BJ (cell line): ENCODE measurements around the gene DYRK1A. TPM values are rescaled to one million over a fixed set of nuclear protein-coding genes. Genes with fewer than 3 reads are reported as not detected.

ENCODE experiments used
- CTCF ChIA-PET: fragments of 350-600 bp; formaldehyde crosslinking; extraction: SDS; loops from one replicate; lab custom pipeline; 2021; ENCODE audit warnings: antibody characterized with exemption, inconsistent platforms; lab: Yijun Ruan, JAX
- POLR2A ChIA-PET: fragments of 300-600 bp; sonication (Branson Sonifier 250); formaldehyde crosslinking; extraction: SDS; loops from one replicate; lab custom pipeline; 2021; ENCODE audit warnings: antibody characterized with exemption; lab: Charles Lee
- DNase-seq: peaks from one replicate; pipeline ENCODE4 v3.0.0-alpha.2; 2011; ENCODE audit warnings: low read depth
- H3K27me3 ChIP-seq: 2 replicates; pipeline ENCODE4 v1.6.0; 2011; ENCODE audit warnings: low read length; ENCODE audit not compliant: control insufficient read depth, insufficient read depth
- H3K36me3 ChIP-seq: 2 replicates; pipeline ENCODE4 v1.5.1; 2011; ENCODE audit warnings: low read length; ENCODE audit not compliant: control insufficient read depth, insufficient read depth
- H3K4me3 ChIP-seq: 2 replicates; pipeline ENCODE4 v1.5.1; 2011; ENCODE audit warnings: low read depth, mild to moderate bottlenecking, control low read depth, low read length
- CTCF ChIP-seq: IDR thresholded peaks from 2 replicates; pipeline ENCODE4 v1.5.1; 2011; ENCODE audit warnings: low read depth, mild to moderate bottlenecking, control low read depth, inconsistent platforms, low read length, moderate library complexity; ENCODE audit not compliant: insufficient read depth
- polyA plus RNA-seq: library from polyadenylated mRNA; depleted of rRNA; stranded (reverse); fragments of >200 nt; gene quantifications from 2 replicates; pipeline ENCODE4 v1.2.3, GENCODE V29; 2011

The DYRK1A gene
- polyA plus RNA-seq, 1 experiment: 55.9 TPM

- H3K4me3 ChIP-seq: no peak overlapping the region
- no peak for DNase-seq
- ChIA-PET CTCF (interaction anchor here (0.9 to 1.0 kb wide), 2 partner anchors 146 to 432 kb away, joined by 3 read pairs; no protein-coding TSS in a partner anchor), POLR2A (no interaction called here)
- TF ChIP-seq CTCF: no peak
- peaks cover 1% of the 10 kb centered on the region; the same call in 1 of the 2 replicates for H3K27me3 ChIP-seq
- H3K36me3 ChIP-seq: no peaks in the 10 kb centered on the region
Measured at GRCh38 chr21:37529649-37530048, 163.1 kb downstream of the DYRK1A start.

- Histone ChIP-seq H3K27me3 (peaks cover 5% of the 10 kb centered on the region), H3K4me3 (no peak overlapping the region), H3K36me3 (no peaks in the 10 kb centered on the region)
- DNase-seq: no peak
- CTCF ChIA-PET: no interaction called here
- TF ChIP-seq CTCF: no peak
- POLR2A ChIA-PET: no interaction called here
Measured at GRCh38 chr21:37530901-37531351, 164.4 kb downstream of the DYRK1A start.

GRCh38 chr21:37531431-37531932, 164.9 kb downstream of the DYRK1A start:
- TF ChIP-seq CTCF: no peak
- no peak overlapping the region for H3K4me3 ChIP-seq
- ChIA-PET POLR2A (no interaction called here), CTCF (no interaction called here)
- H3K27me3 ChIP-seq: peaks cover 5% of the 10 kb centered on the region
- DNase-seq: no peak
- no peaks in the 10 kb centered on the region for H3K36me3 ChIP-seq

GRCh38 chr21:37532868-37533780, 166.6 kb downstream of the DYRK1A start:
- DNase-seq: no peak

More at GRCh38 chr21:37532868-37533780, 166.6 kb downstream of the DYRK1A start:
- POLR2A ChIA-PET: no interaction called here
- H3K27me3 ChIP-seq: peaks cover 5% of the 10 kb centered on the region
- no peak for TF ChIP-seq CTCF
- no peak overlapping the region for H3K4me3 ChIP-seq
- CTCF ChIA-PET: no interaction called here
- H3K36me3 ChIP-seq: no peaks in the 10 kb centered on the region
